ENCODE results near the gene FSD1.

FSD1 gene

GRCh38 chr19:4320419-4320818 is 16.0 kb downstream of the FSD1 start:
- no peak for DNase-seq

GRCh38 chr19:4322942-4323665 is 18.7 kb downstream of the FSD1 start:
- DNase-seq: no peak

GRCh38 chr19:4323692-4324091 is 19.3 kb downstream of the FSD1 start:
- DNase-seq: no peak

GRCh38 chr19:4324228-4324627 is 19.8 kb downstream of the FSD1 start:
- no peak for DNase-seq

GRCh38 chr19:4326215-4326836 is 21.9 kb downstream of the FSD1 start:
- no peak for DNase-seq

- peak; percentile 39 for DNase-seq
Observed at GRCh38 chr19:4326837-4327251, 22.4 kb downstream of the FSD1 start.

- DNase-seq: peak; percentile 93
Observed at GRCh38 chr19:4327252-4327876, 23.0 kb downstream of the FSD1 start.

- no peak for DNase-seq
Observed at GRCh38 chr19:4327877-4328242, 23.5 kb downstream of the FSD1 start.

GRCh38 chr19:4328243-4328990 is 24.0 kb downstream of the FSD1 start:
- DNase-seq: peak; percentile 98

- DNase-seq: peak; percentile 75
Observed at GRCh38 chr19:4328991-4329681, 24.7 kb downstream of the FSD1 start.

- no peak for DNase-seq
Observed at GRCh38 chr19:4329858-4330257, 25.5 kb downstream of the FSD1 start.

- DNase-seq: no peak
Observed at GRCh38 chr19:4334929-4335570, 30.7 kb downstream of the FSD1 start.

- DNase-seq: no peak
Observed at GRCh38 chr19:4337906-4338440, 33.6 kb downstream of the FSD1 start.

- DNase-seq: no peak
Observed at GRCh38 chr19:4338441-4339355, 34.3 kb downstream of the FSD1 start, which contains the start of gene STAP2. TSS of gene STAP2 (minus strand) at chr19:4338827. CDS start at chr19:4338753, 74 bp downstream.

- no peak for DNase-seq
Observed at GRCh38 chr19:4342314-4342614, 37.9 kb downstream of the FSD1 start.

- peak; percentile 99 for DNase-seq
Observed at GRCh38 chr19:4342615-4343369, 38.4 kb downstream of the FSD1 start.

GRCh38 chr19:4343370-4344307 is 39.2 kb downstream of the FSD1 start, which contains the start of gene MPND:
TSS of gene MPND (plus strand) at chr19:4343562. CDS start at chr19:4343594, 32 bp downstream.
- peak; percentile 88 for DNase-seq

GRCh38 chr19:4345342-4346019 is 41.1 kb downstream of the FSD1 start:
- DNase-seq: no peak

Measured in NCI-H82 (cell line).